ENCODE measurements around the gene CMSS1.
A peak's percentile ranks its signal among the peaks of the same experiment; 100 is the strongest.
"Not testable (repeated sequence)": the region's sequence is repeated elsewhere in the genome, so short reads cannot be mapped to it uniquely, and the experiment has no call there.

CMSS1 gene

GRCh38 chr3:100225193-100225592, 407.5 kb downstream of the CMSS1 start:
- DNase-seq (ENCODE audit: low read depth in 2 of 2) = no peak
- TF ChIP-seq CTCF (IDR thresholded peaks at IDR 0.05; ENCODE audit: low read depth, low read length) = no peak
- no peak overlapping the region for H3K4me3 ChIP-seq (replicated peaks in 1 of 2; ENCODE audit: low read depth in 2 of 2, low read length in 2 of 2)

- no peak for TF ChIP-seq CTCF (IDR thresholded peaks at IDR 0.05; ENCODE audit: low read depth, low read length)
- H3K4me3 ChIP-seq (replicated peaks in 1 of 2; ENCODE audit: low read depth in 2 of 2, low read length in 2 of 2) = no peak overlapping the region
- no peak for DNase-seq (ENCODE audit: low read depth in 2 of 2)
These were observed 408.2 kb downstream of the CMSS1 start for GRCh38 chr3:100225883-100226282.

GRCh38 chr3:100226712-100227429, 409.2 kb downstream of the CMSS1 start:
- no peak overlapping the region for H3K4me3 ChIP-seq (replicated peaks in 1 of 2; ENCODE audit: low read depth in 2 of 2, low read length in 2 of 2)
- no peak for TF ChIP-seq CTCF (IDR thresholded peaks at IDR 0.05; ENCODE audit: low read depth, low read length)
- peak; percentile 65 to 79 for DNase-seq (ENCODE audit: low read depth in 2 of 2)

- no peak overlapping the region for H3K4me3 ChIP-seq (replicated peaks in 1 of 2; ENCODE audit: low read depth in 2 of 2, low read length in 2 of 2)
These were observed 409.9 kb downstream of the CMSS1 start for GRCh38 chr3:100227511-100227921.

DNA sequence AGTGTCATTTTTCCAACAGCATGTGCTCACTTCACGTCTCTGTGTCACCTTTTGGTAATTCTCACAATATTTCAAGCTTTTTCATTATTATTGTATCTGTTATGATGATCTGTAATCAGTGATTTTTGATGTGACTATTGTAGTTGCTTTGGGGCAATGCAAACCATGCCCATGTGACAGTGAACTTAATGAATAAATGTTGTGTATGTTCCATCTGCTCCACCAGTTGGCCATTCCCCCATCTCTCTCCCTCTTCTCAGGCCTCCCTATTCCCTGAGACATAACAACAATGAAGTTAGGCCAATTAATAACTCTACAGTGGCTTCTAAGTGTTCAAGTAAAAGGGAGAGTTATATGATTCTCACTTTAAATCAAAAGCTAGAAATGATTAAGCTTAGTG, 410.6 kb downstream of the CMSS1 start:
- no peak overlapping the region for H3K4me3 ChIP-seq (replicated peaks in 1 of 2; ENCODE audit: low read depth in 2 of 2, low read length in 2 of 2)
- TF ChIP-seq CTCF (IDR thresholded peaks at IDR 0.05; ENCODE audit: low read depth, low read length) = no peak
- no peak for DNase-seq (ENCODE audit: low read depth in 2 of 2)

More at GRCh38 chr3:100227511-100227921, 409.9 kb downstream of the CMSS1 start:
- no peak for DNase-seq (ENCODE audit: low read depth in 2 of 2)
- no peak for TF ChIP-seq CTCF (IDR thresholded peaks at IDR 0.05; ENCODE audit: low read depth, low read length)

- not testable (repeated sequence) for H3K4me3 ChIP-seq (replicated peaks in 1 of 2; ENCODE audit: low read depth in 2 of 2, low read length in 2 of 2); DNase-seq (ENCODE audit: low read depth in 2 of 2)
These were observed 411.5 kb downstream of the CMSS1 start for GRCh38 chr3:100229188-100229587.

GRCh38 chr3:100230710-100231109, 413.0 kb downstream of the CMSS1 start:
- no peak for DNase-seq (ENCODE audit: low read depth in 2 of 2)
- no peak for TF ChIP-seq CTCF (IDR thresholded peaks at IDR 0.05; ENCODE audit: low read depth, low read length)
- no peak overlapping the region for H3K4me3 ChIP-seq (replicated peaks in 1 of 2; ENCODE audit: low read depth in 2 of 2, low read length in 2 of 2)
